Measurements from ENCODE around the gene RIMOC1.

- TF ChIP-seq POLR2A (IDR thresholded peaks at IDR 0.05; ENCODE audit: low read depth, low read length) (no peak), CTCF (IDR thresholded peaks at IDR 0.05 in 2 of 3, conservative IDR thresholded peaks at IDR 0.05 in 1 of 3; ENCODE audit: control insufficient read depth in 2 of 3, extremely low read depth in 1 of 3, insufficient read depth in 1 of 3, low read depth in 3 of 3, low read length in 3 of 3) (no peak), EZH2 (IDR thresholded peaks at IDR 0.05; ENCODE audit: borderline replicate concordance, control insufficient read depth, low read depth, low read length) (no peak), TCF3 (IDR thresholded peaks at IDR 0.05; ENCODE audit: borderline replicate concordance, insufficient read depth, low read depth, low read length) (no peak)
Measured at GRCh38 chr5:41891066-41891707, 13.0 kb upstream of the RIMOC1 start.
